Measurements from ENCODE around the gene DUSP18.

DUSP18 gene

GRCh38 chr22:30665266-30665665 lies 2.4 kb downstream of the DUSP18 start:
- Mint-ChIP-seq H3K27me3 (no peaks in the 10 kb centered on the region), H3K27ac (no peak overlapping the region), H3K9me3 (no peaks in the 10 kb centered on the region), H3K36me3 (ENCODE audit: low read depth) (peaks cover 28% of the 10 kb centered on the region), H3K4me1 (ENCODE audit: low read depth) (peaks cover 25% of the 10 kb centered on the region), H3K4me3 (peak overlapping the region; percentile 15)

GRCh38 chr22:30664798-30665197 lies 2.9 kb downstream of the DUSP18 start:
- H3K27ac Mint-ChIP-seq: no peak overlapping the region
- no peak overlapping the region for H3K4me3 Mint-ChIP-seq
- H3K4me1 Mint-ChIP-seq (ENCODE audit: low read depth): peaks cover 25% of the 10 kb centered on the region
- no peaks in the 10 kb centered on the region for H3K27me3 Mint-ChIP-seq
- H3K36me3 Mint-ChIP-seq (ENCODE audit: low read depth): peaks cover 32% of the 10 kb centered on the region
- no peaks in the 10 kb centered on the region for H3K9me3 Mint-ChIP-seq

- Mint-ChIP-seq H3K27ac (no peak overlapping the region), H3K4me1 (ENCODE audit: low read depth) (peaks cover 17% of the 10 kb centered on the region), H3K9me3 (no peaks in the 10 kb centered on the region), H3K27me3 (no peaks in the 10 kb centered on the region), H3K36me3 (ENCODE audit: low read depth) (peaks cover 37% of the 10 kb centered on the region), H3K4me3 (no peak overlapping the region)
Measured at GRCh38 chr22:30662040-30662439, 5.6 kb downstream of the DUSP18 start.

- H3K27me3 Mint-ChIP-seq: no peaks in the 10 kb centered on the region
- no peaks in the 10 kb centered on the region for H3K9me3 Mint-ChIP-seq
- H3K4me3 Mint-ChIP-seq: no peak overlapping the region
- H3K27ac Mint-ChIP-seq: no peak overlapping the region
- H3K4me1 Mint-ChIP-seq (ENCODE audit: low read depth): peaks cover 18% of the 10 kb centered on the region
- peaks cover 16% of the 10 kb centered on the region for H3K36me3 Mint-ChIP-seq (ENCODE audit: low read depth)
Measured at GRCh38 chr22:30655532-30655931, 12.1 kb downstream of the DUSP18 start.

- H3K4me3 Mint-ChIP-seq: no peak overlapping the region
- peaks cover 30% of the 10 kb centered on the region for H3K4me1 Mint-ChIP-seq (ENCODE audit: low read depth)
- no peaks in the 10 kb centered on the region for H3K9me3 Mint-ChIP-seq
- H3K27ac Mint-ChIP-seq: no peak overlapping the region
- H3K27me3 Mint-ChIP-seq: no peaks in the 10 kb centered on the region
- peaks cover 9% of the 10 kb centered on the region for H3K36me3 Mint-ChIP-seq (ENCODE audit: low read depth)
Measured at GRCh38 chr22:30654361-30654760, 13.3 kb downstream of the DUSP18 start.

GRCh38 chr22:30652852-30653251 lies 14.8 kb downstream of the DUSP18 start:
- H3K27ac Mint-ChIP-seq: peak overlapping the region; percentile 24
- H3K27me3 Mint-ChIP-seq: no peaks in the 10 kb centered on the region
- no peaks in the 10 kb centered on the region for H3K9me3 Mint-ChIP-seq
- no peak overlapping the region for H3K4me3 Mint-ChIP-seq
- peaks cover 45% of the 10 kb centered on the region for H3K4me1 Mint-ChIP-seq (ENCODE audit: low read depth)
- peaks cover 9% of the 10 kb centered on the region for H3K36me3 Mint-ChIP-seq (ENCODE audit: low read depth)

GRCh38 chr22:30650508-30651116 lies 17.1 kb downstream of the DUSP18 start:
- Mint-ChIP-seq H3K4me1 (ENCODE audit: low read depth) (peaks cover 50% of the 10 kb centered on the region), H3K9me3 (no peaks in the 10 kb centered on the region), H3K4me3 (no peak overlapping the region), H3K27ac (peak overlapping the region; percentile 77), H3K27me3 (no peaks in the 10 kb centered on the region), H3K36me3 (ENCODE audit: low read depth) (peaks cover 11% of the 10 kb centered on the region)

GRCh38 chr22:30649430-30650007 lies 18.2 kb downstream of the DUSP18 start:
- Mint-ChIP-seq H3K4me1 (ENCODE audit: low read depth) (peaks cover 57% of the 10 kb centered on the region), H3K27me3 (no peaks in the 10 kb centered on the region), H3K27ac (peak overlapping the region; percentile 81), H3K36me3 (ENCODE audit: low read depth) (peaks cover 7% of the 10 kb centered on the region), H3K4me3 (no peak overlapping the region), H3K9me3 (no peaks in the 10 kb centered on the region)

GRCh38 chr22:30648825-30649224 lies 18.9 kb downstream of the DUSP18 start:
- peaks cover 64% of the 10 kb centered on the region for H3K4me1 Mint-ChIP-seq (ENCODE audit: low read depth)
- H3K27ac Mint-ChIP-seq: peak overlapping the region; percentile 71
- no peaks in the 10 kb centered on the region for H3K9me3 Mint-ChIP-seq
- H3K4me3 Mint-ChIP-seq: peak overlapping the region; percentile 17
- H3K36me3 Mint-ChIP-seq (ENCODE audit: low read depth): peaks cover 7% of the 10 kb centered on the region
- no peaks in the 10 kb centered on the region for H3K27me3 Mint-ChIP-seq

GRCh38 chr22:30647536-30647935 lies 20.1 kb downstream of the DUSP18 start:
- no peaks in the 10 kb centered on the region for H3K27me3 Mint-ChIP-seq
- no peaks in the 10 kb centered on the region for H3K9me3 Mint-ChIP-seq
- H3K27ac Mint-ChIP-seq: no peak overlapping the region
- H3K4me3 Mint-ChIP-seq: no peak overlapping the region
- H3K4me1 Mint-ChIP-seq (ENCODE audit: low read depth): peaks cover 70% of the 10 kb centered on the region
- H3K36me3 Mint-ChIP-seq (ENCODE audit: low read depth): peaks cover 7% of the 10 kb centered on the region

GRCh38 chr22:30646518-30647160 lies 21.0 kb downstream of the DUSP18 start:
- Mint-ChIP-seq H3K36me3 (ENCODE audit: low read depth) (peaks cover 7% of the 10 kb centered on the region), H3K4me3 (no peak overlapping the region), H3K27me3 (no peaks in the 10 kb centered on the region), H3K27ac (no peak overlapping the region), H3K9me3 (no peaks in the 10 kb centered on the region), H3K4me1 (ENCODE audit: low read depth) (peaks cover 67% of the 10 kb centered on the region)

GRCh38 chr22:30643055-30643875 lies 24.4 kb downstream of the DUSP18 start:
- H3K27ac Mint-ChIP-seq: peak overlapping the region; percentile 93
- no peaks in the 10 kb centered on the region for H3K9me3 Mint-ChIP-seq
- peaks cover 44% of the 10 kb centered on the region for H3K4me1 Mint-ChIP-seq (ENCODE audit: low read depth)
- peaks cover 16% of the 10 kb centered on the region for H3K36me3 Mint-ChIP-seq (ENCODE audit: low read depth)
- H3K27me3 Mint-ChIP-seq: no peaks in the 10 kb centered on the region
- H3K4me3 Mint-ChIP-seq: peak overlapping the region; percentile 44

GRCh38 chr22:30640839-30641430 lies 26.7 kb downstream of the DUSP18 start:
- Mint-ChIP-seq H3K27ac (no peak overlapping the region), H3K36me3 (ENCODE audit: low read depth) (peaks cover 9% of the 10 kb centered on the region), H3K9me3 (no peaks in the 10 kb centered on the region), H3K4me1 (ENCODE audit: low read depth) (peaks cover 48% of the 10 kb centered on the region), H3K4me3 (no peak overlapping the region), H3K27me3 (no peaks in the 10 kb centered on the region)

- no peaks in the 10 kb centered on the region for H3K27me3 Mint-ChIP-seq
- H3K27ac Mint-ChIP-seq: no peak overlapping the region
- peaks cover 9% of the 10 kb centered on the region for H3K36me3 Mint-ChIP-seq (ENCODE audit: low read depth)
- H3K9me3 Mint-ChIP-seq: no peaks in the 10 kb centered on the region
- no peak overlapping the region for H3K4me3 Mint-ChIP-seq
- H3K4me1 Mint-ChIP-seq (ENCODE audit: low read depth): peaks cover 49% of the 10 kb centered on the region
Measured at GRCh38 chr22:30640361-30640760, 27.3 kb downstream of the DUSP18 start.

Measured in stimulated activated naive CD8-positive, alpha-beta T cell treated with anti-CD3 and anti-CD28 coated beads, Interleukin-15, Interleukin-2, amounts not matched to agents 100 ng/mL and 50 ng/mL, for 24 hours (primary cell).